GM12878 (cell line): ENCODE measurements around the gene TSC22D1. TPM values are rescaled to one million over a fixed set of nuclear protein-coding genes. Genes with fewer than 3 reads are reported as not detected.

Source experiments
- ATAC-seq: fragments of 200-7000 bp; cut with Tn5 transposase; 3 replicates; pipeline ENCODE4 v1.9.1; 2020; ENCODE audit warnings: mild to moderate bottlenecking, moderate library complexity
- BruUV-seq: library from RNA; stranded (reverse); fragments of 400-500 nt; replicated peaks from 2 replicates; lab custom pipeline; 2021; lab: Mats Ljungman, UMichigan
- CTCF ChIA-PET: fragments of 300-600 bp; sonication (Branson Sonifier 250); formaldehyde crosslinking; extraction: SDS; loops from one replicate; lab custom pipeline; 2021; ENCODE audit warnings: inconsistent platforms; lab: Yijun Ruan, JAX
- POLR2A ChIA-PET: fragments of 350-600 bp; formaldehyde crosslinking; extraction: SDS; loops from one replicate; lab custom pipeline; 2021; ENCODE audit warnings: inconsistent platforms; lab: Charles Lee
- RAD21 ChIA-PET: fragments of 300-600 bp; sonication (Branson Sonifier 250); formaldehyde crosslinking; loops from one replicate; lab custom pipeline; 2023; ENCODE audit warnings: antibody characterized with exemption; ENCODE audit not compliant: unreplicated experiment; lab: Charles Lee
- SMC1A ChIA-PET: fragments of 300-600 bp; sonication (Branson Sonifier 250); formaldehyde crosslinking; loops from one replicate; lab custom pipeline; 2023; ENCODE audit not compliant: unreplicated experiment, uncharacterized antibody; lab: Charles Lee
- DNase-seq: peaks from one replicate; pipeline ENCODE4 v3.0.0-alpha.2; 2011; ENCODE audit warnings: low read depth, low spot score
- FAIRE-seq: peaks from 3 replicates; lab custom pipeline; 2011; peaks lifted over from hg19 to GRCh38; lab: Jason Lieb, UNC
- H2AFZ ChIP-seq: 2 replicates; pipeline ENCODE4 v1.6.0; 2011; ENCODE audit warnings: low read depth, low read length, control low read depth; ENCODE audit not compliant: control insufficient read depth
- H3K27ac ChIP-seq: 2 replicates; pipeline ENCODE4 v1.5.1; 2011; ENCODE audit warnings: control low read depth; ENCODE audit not compliant: control insufficient read depth, insufficient read depth
- H3K27me3 ChIP-seq, 2 experiments: replicated peaks in 1 of 2; 2 replicates each; pipeline versions ENCODE4 v1.6.0 to v1.6.1; 2011; ENCODE audit warnings: low read length in 1 of 2; ENCODE audit not compliant: control insufficient read depth in 2 of 2, insufficient read depth in 2 of 2
- H3K36me3 ChIP-seq, 2 experiments: 2 replicates each; pipeline ENCODE4 v1.5.1; 2011; ENCODE audit warnings: low read length in 1 of 2; ENCODE audit not compliant: control insufficient read depth in 2 of 2, insufficient read depth in 2 of 2
- H3K4me1 ChIP-seq: 2 replicates; pipeline ENCODE4 v1.6.1; 2011; ENCODE audit warnings: mild to moderate bottlenecking, low read length, moderate library complexity, mixed read lengths; ENCODE audit not compliant: control insufficient read depth, insufficient read depth
- H3K4me2 ChIP-seq: 2 replicates; pipeline ENCODE4 v1.6.0; 2011; ENCODE audit warnings: control low read depth; ENCODE audit not compliant: control insufficient read depth, insufficient read depth
- H3K4me3 ChIP-seq: fragments of 200-600 bp; sonication (generic); 2 replicates; pipeline ENCODE4 v1.5.1; 2016
- H3K79me2 ChIP-seq: 2 replicates; pipeline ENCODE4 v1.6.0; 2011; ENCODE audit warnings: low read length; ENCODE audit not compliant: control insufficient read depth, insufficient read depth
- H3K9ac ChIP-seq: 2 replicates; pipeline ENCODE4 v1.8.0; 2011; ENCODE audit warnings: low read length, control low read depth, mixed read lengths; ENCODE audit not compliant: control insufficient read depth, insufficient read depth
- H3K9me3 ChIP-seq: replicated peaks from 3 replicates; pipeline ENCODE4 v1.5.1; 2011; ENCODE audit warnings: mild to moderate bottlenecking, low read length; ENCODE audit not compliant: control insufficient read depth, insufficient read depth
- H4K20me1 ChIP-seq: 2 replicates; pipeline ENCODE4 v1.6.0; 2011; ENCODE audit not compliant: control insufficient read depth, insufficient read depth
- BCL3 ChIP-seq: IDR thresholded peaks from 2 replicates; pipeline ENCODE4 v1.6.1; 2011; ENCODE audit warnings: borderline replicate concordance, low read depth, mild to moderate bottlenecking, moderate library complexity, low read length; ENCODE audit not compliant: insufficient read depth, poor library complexity, severe bottlenecking
- E2F8 ChIP-seq: fragments of 450-650 bp; IDR thresholded peaks from 2 replicates; pipeline ENCODE4 v1.6.1; 2018; ENCODE audit warnings: mild to moderate bottlenecking, low read depth, moderate library complexity; ENCODE audit not compliant: partially characterized antibody
- EGR1 ChIP-seq, 2 experiments: IDR thresholded peaks; 1 replicate in 1 of 2; 2 replicates in 1 of 2; pipeline ENCODE4 v1.6.1; 2011 to 2012; ENCODE audit warnings: low read depth in 2 of 2, low read length in 2 of 2, borderline replicate concordance in 1 of 2, mild to moderate bottlenecking in 1 of 2, moderate library complexity in 1 of 2
- ETV6 ChIP-seq, 2 experiments: fragments of 450-650 bp in 1 of 2; IDR thresholded peaks in 1 of 2; conservative IDR thresholded peaks in 1 of 2; 2 replicates each; pipeline ENCODE4 v1.6.1; 2014; ENCODE audit warnings: antibody characterized with exemption in 1 of 2, borderline replicate concordance in 1 of 2, low read depth in 1 of 2, mild to moderate bottlenecking in 1 of 2, moderate library complexity in 1 of 2
- FOXM1 ChIP-seq: IDR thresholded peaks from 2 replicates; pipeline ENCODE4 v1.6.1; 2012; ENCODE audit warnings: low read depth, mild to moderate bottlenecking, inconsistent platforms, low read length, moderate library complexity
- IRF4 ChIP-seq: IDR thresholded peaks from 2 replicates; pipeline ENCODE4 v1.6.1; 2011; ENCODE audit warnings: low read depth, low read length
- NFYA ChIP-seq: IDR thresholded peaks from 2 replicates; pipeline ENCODE4 v1.6.1; 2011; ENCODE audit warnings: low read depth, mild to moderate bottlenecking, low read length, improper control_type of control experiment, borderline replicate concordance
- POLR2AphosphoS5 ChIP-seq: IDR thresholded peaks from 2 replicates; pipeline ENCODE4 v1.6.1; 2011; ENCODE audit warnings: mild to moderate bottlenecking, low read length, inconsistent platforms
- SMC3 ChIP-seq: IDR thresholded peaks from 2 replicates; pipeline ENCODE4 v1.6.1; 2011; ENCODE audit warnings: low read length, improper control_type of control experiment, borderline replicate concordance
- SP1 ChIP-seq: IDR thresholded peaks from one replicate; pipeline ENCODE4 v1.6.1; 2011; ENCODE audit warnings: low read depth, low read length
- SPI1 ChIP-seq: IDR thresholded peaks from 2 replicates; pipeline ENCODE4 v1.6.1; 2011; ENCODE audit warnings: low read depth, mild to moderate bottlenecking, low read length, moderate library complexity, borderline replicate concordance; ENCODE audit not compliant: insufficient read depth
- SUZ12 ChIP-seq: fragments of 200-600 bp; sonication (generic); IDR thresholded peaks from one replicate; pipeline ENCODE4 v1.6.1; 2018; ENCODE audit warnings: antibody characterized with exemption, mild to moderate bottlenecking; ENCODE audit not compliant: unreplicated experiment
- YBX1 ChIP-seq: fragments of 450-650 bp; IDR thresholded peaks from 2 replicates; pipeline ENCODE4 v1.6.1; 2016; ENCODE audit warnings: antibody characterized with exemption
- ZBTB11 ChIP-seq: fragments of 450-650 bp; formaldehyde crosslinking; IDR thresholded peaks from 2 replicates; pipeline ENCODE4 v1.5.0; 2022; ENCODE audit warnings: mild to moderate bottlenecking, missing genetic modification characterization
- ZNF207 ChIP-seq: fragments of 450-650 bp; IDR thresholded peaks from 2 replicates; pipeline ENCODE4 v1.6.1; 2014; ENCODE audit warnings: antibody characterized with exemption, mild to moderate bottlenecking, borderline replicate concordance
- WGBS: methylation state at CpG from one replicate; pipeline ENCODE4 v1.1.6; 2016; ENCODE audit warnings: low lambda C conversion rate; ENCODE audit not compliant: insufficient replicate concordance, insufficient coverage; ENCODE audit errors: missing lambda C conversion rate; 5-methylcytosine and 5-hydroxymethylcytosine counted together
- in situ Hi-C: fragments of 300-500 bp; cut with MboI; formaldehyde crosslinking; loops from 9 replicates; pipeline ENCODE4 v1.14.3; 2018; ENCODE audit warnings: mixed read lengths
- intact Hi-C: fragments of 100-400 bp; cut with micrococcal nuclease; formaldehyde crosslinking; loops from one replicate; pipeline ENCODE4 v1.14.2; 2022; ENCODE audit not compliant: unreplicated experiment
- polyA plus RNA-seq, 11 experiments: library from polyadenylated mRNA; depleted of rRNA in 4 of 11; unstranded in 6 of 11; stranded (reverse) in 5 of 11; fragments of >200 nt; fragmentation: Nextera tagmentation in 4 of 11; fragmentation: Illumina TruSeq in 1 of 11; extraction: Ambion mirVana in 4 of 11; extraction: Trizol in 1 of 11; gene quantifications; 1 replicate in 1 of 11; 2 replicates in 10 of 11; pipeline versions ENCODE4 v1.2.1 to v1.2.3, GENCODE V29; 2011 to 2016; ENCODE audit warnings: inconsistent platforms in 2 of 11, missing spikeins in 2 of 11, low read depth in 1 of 11
- total RNA-seq, 4 experiments: library from RNA; depleted of rRNA in 3 of 4; stranded (reverse); fragments of >200 nt in 3 of 4; fragmentation: Illumina TruSeq in 1 of 4; extraction: Trizol in 1 of 4; gene quantifications; 2 replicates each; pipeline versions ENCODE4 v1.2.1 to v1.2.3, GENCODE V29; 2013 to 2021

The TSC22D1 gene
- total and polyA plus RNA-seq, 10 of the 15 experiments (the other 5 are each of a cell fraction or from before 2014, with no cell fraction given), result 0.37 to 15.7 (median 7.5) TPM

GRCh38 chr13:44519642-44520041 is 56.5 kb downstream of the TSC22D1 start:
- H3K27me3 ChIP-seq, result no peaks in the 10 kb centered on the region
- BruUV-seq, result no TSS peak
- H3K4me3 ChIP-seq, result no peak overlapping the region
- H2AFZ ChIP-seq, result no peak overlapping the region
- no peak overlapping the region for H3K9ac ChIP-seq
- ChIA-PET SMC1A (no interaction called here), POLR2A (no interaction called here), CTCF (no interaction called here), RAD21 (no interaction called here)
- no peaks in the 10 kb centered on the region for H3K4me1 ChIP-seq
- 47% methylated on average over 3 of the region's 3 CpGs for WGBS
- ATAC-seq, result no peak
- no peak overlapping the region for H3K4me2 ChIP-seq
- no peaks in the 10 kb centered on the region for H3K36me3 ChIP-seq
- FAIRE-seq, result no peak
- H3K27ac ChIP-seq, result no peak overlapping the region
- in situ Hi-C loops, result no loop called here
- H4K20me1 ChIP-seq, result no peaks in the 10 kb centered on the region
- no peaks in the 10 kb centered on the region for H3K79me2 ChIP-seq
- H3K9me3 ChIP-seq, result no peaks in the 10 kb centered on the region
- intact Hi-C loops, result no loop called here
- no peak for DNase-seq
- TF ChIP-seq ETV6 (conservative IDR thresholded peaks at IDR 0.05 in 1 of 2, IDR thresholded peaks at IDR 0.05 in 1 of 2; ENCODE audit: borderline replicate concordance in 1 of 2, low read depth in 1 of 2) (no peak), SPI1 (no peak), NFYA (no peak), SUZ12 (no peak), IRF4 (no peak), BCL3 (no peak), SP1 (no peak), POLR2AphosphoS5 (no peak), E2F8 (no peak), ZNF207 (no peak), FOXM1 (no peak), YBX1 (no peak), ZBTB11 (CRISPR knock-in tag) (no peak), EGR1 (IDR thresholded peaks at IDR 0.05; ENCODE audit: borderline replicate concordance in 1 of 2, low read depth in 2 of 2, low read length in 2 of 2) (no peak), SMC3 (no peak)
